Esophagus muscularis mucosa (tissue), 3 donors: Measurements from ENCODE around the gene MFSD6.

Experiments
- CTCF ChIP-seq, 3 experiments: fragments of 200-600 bp in 2 of 3; fragments of 450-650 bp in 1 of 3; sonication (generic) in 2 of 3; IDR thresholded peaks; one replicate each; pipeline ENCODE4 v1.5.1; 2017 to 2019; ENCODE audit warnings: antibody characterized with exemption in 3 of 3, mild to moderate bottlenecking in 2 of 3, moderate library complexity in 1 of 3
- POLR2AphosphoS5 ChIP-seq, 2 donors: sonication (generic); formaldehyde crosslinking; IDR thresholded peaks; one replicate each; pipeline ENCODE4 v1.6.1; 2017; ENCODE audit warnings: antibody characterized with exemption in 2 of 2

GRCh38 chr2:190459881-190460280, 51.7 kb downstream of the MFSD6 start:
- TF ChIP-seq POLR2AphosphoS5 (IDR thresholded peaks at IDR 0.05) = no peak
- no peak for TF ChIP-seq CTCF (IDR thresholded peaks at IDR 0.05)
